Measurements from ENCODE around the gene C5orf22.
"Not testable (repeated sequence)": the region's sequence is repeated elsewhere in the genome, so short reads cannot be mapped to it uniquely, and the experiment has no call there.

Gene C5orf22

DNA sequence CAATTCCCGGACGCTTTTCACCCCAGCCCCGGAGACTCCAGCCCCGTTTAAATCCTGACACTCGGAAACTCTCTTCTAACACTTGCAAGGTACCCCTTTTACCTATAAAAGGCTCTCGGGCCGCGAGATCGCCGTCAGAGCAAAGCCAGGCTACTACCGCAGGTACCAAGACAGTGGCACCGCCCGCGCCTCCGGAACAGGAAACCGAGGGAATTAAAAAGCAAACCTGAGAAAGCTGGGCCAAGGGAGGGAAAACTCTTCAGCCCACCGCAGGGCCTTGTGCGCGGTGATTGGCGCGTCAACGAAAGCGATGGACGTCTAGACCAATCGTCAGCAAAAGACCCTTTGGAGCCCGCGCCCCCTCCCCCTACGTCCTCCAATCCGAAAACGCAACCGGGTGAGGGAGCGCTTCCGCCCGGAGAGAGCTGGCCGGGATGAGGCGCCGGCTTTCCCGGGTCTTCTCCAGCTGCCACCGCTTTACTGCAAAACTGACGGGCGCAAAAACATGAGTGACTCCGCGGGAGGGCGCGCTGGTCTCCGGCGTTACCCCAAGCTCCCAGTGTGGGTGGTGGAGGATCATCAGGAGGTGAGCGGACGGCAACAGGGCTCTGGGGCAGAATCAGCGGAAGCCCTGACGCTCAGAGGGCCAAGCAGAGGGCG, at the start of gene C5orf22, which contains the start of gene DROSHA:
Gene C5orf22 (plus strand): TSS at position 414 of the 660 bp plus-strand sequence. CDS start 92 bp downstream, at position 506.
Gene DROSHA (minus strand): TSS at position 206 of the 660 bp plus-strand sequence. CDS start 3,034 bp downstream, outside the sequence.
- peak; percentile 94 for DNase-seq

DNA sequence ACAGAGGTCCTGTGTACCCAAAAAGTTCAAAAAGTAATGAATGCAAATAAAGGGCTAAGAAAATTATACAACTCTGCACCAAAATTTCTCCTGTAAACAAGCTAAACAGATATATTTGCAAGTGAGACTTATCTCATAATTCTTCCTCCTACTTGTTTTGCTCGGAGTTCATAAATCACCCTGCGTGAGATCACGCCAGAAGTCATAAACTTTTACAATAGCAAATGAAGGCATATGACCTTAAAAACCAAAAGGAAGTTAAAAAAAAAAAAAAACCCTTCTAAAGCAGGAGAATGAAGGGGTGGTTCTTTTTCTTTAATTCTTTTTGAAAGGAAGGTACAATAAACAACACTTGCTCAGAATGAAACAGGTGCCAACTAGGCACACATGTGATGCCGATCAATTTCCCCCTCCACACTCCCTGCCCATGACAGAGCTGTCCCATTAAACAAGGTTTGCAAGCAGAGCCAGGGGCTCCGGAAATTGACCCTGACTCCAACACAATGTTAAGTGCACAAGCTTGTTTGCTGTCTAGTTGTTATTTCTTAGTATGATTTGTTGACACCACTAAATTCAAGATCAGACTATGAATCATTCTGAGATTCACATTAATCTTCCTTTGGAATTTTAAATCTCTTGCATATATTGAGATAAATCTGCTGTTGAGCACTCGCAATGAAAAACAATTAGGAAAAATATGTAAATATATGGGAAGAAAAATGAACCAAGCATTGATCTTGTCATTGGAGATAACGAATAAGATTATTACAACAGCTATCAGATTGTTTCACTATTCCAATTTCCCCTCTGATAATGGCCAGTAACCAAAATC, 46.5 kb upstream of the C5orf22 start:
- DNase-seq: no peak

DNA sequence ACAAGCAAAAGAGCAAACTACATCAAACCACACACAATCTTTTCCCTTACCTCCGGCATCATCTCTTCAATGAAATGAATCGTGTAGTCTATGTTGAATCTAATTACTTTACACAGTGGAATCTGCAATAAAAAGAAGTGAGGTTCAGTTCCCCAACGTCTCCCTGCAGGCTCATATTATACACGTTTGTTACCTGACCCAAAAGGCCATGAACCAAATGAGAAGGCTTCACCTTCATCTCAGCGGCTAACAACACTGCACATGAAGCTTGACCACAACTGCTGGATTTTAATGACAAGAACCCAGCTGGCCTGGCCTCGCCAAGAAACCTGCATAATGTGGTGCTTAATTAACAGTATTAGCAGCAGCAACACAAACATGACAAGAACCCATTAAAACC, 45.7 kb upstream of the C5orf22 start:
- DNase-seq: no peak

DNA sequence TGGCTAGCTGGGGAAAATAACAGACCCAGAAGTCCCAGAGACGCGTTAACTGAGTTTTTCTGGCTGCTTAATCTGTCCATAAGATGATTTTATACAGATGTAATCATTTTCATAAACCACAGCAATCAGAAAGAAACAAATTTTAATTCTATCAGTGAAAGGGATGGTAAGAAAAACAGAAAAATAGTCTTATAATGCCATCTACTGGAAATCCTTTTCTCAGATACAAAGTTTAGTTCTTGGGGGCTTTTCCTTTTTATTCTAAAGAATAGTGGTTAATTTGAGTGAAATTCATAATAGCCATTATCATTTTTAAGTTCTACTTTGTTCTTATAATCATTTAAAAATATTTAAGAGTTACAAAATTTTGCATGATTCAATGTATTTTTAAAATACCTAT, 44.6 kb upstream of the C5orf22 start:
- DNase-seq: no peak

DNA sequence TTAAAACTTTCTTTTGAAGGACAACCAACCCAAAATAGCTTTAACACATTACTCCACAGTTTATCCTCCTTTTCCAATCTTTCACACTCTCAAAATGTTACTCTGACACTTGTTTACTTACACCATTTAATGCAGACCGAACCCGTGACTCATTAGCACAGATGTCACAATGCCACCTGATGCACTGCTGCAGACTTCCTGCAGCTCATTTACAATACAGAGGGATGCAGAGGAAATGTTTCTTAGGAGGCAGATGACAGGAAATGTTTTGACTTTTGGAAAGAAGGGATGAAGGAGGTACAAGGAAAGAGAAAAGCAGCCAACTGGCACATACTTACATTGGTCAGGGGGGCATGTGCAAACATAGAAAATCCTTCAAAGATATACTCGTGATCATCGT, 39.2 kb upstream of the C5orf22 start:
- no peak for DNase-seq

DNA sequence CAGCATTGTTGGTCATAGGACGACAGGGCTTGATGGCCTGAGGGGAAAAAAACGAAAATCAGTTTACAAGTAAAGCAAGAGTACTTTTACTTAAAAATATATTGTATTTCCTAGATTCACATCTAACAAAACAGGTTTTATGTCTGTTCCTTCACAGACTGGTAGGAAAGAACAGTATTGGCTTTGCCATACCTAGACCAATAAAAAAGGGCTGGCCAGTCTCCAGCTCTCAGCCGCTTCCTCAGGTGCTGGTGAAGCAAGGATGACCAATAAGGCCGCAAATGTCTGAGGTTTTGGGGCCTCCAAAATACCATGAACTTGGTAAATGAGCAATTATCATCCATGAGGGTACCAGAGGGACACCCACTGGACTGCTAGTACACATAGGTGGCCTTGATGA, 36.8 kb upstream of the C5orf22 start:
- no peak for DNase-seq

DNA sequence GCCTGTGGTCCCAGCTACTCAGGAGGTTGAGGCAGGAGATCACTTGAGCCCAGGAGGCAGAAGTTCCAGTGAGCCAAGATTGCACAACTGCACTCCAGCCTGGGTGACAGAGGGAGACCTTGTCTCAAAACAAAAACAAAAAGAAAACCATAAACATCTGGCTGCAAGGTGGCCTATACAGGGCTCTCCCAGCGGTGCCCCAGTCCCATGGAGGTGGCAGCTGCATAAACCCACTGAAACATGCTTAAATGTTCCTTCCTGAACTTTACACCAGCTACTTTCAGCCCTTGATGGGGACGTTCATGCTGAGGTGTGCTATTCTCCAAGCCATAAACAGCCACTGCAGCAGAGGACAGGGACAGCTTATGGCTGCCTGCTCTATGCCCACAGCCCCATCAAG, 35.8 kb upstream of the C5orf22 start:
- no peak for DNase-seq

DNA sequence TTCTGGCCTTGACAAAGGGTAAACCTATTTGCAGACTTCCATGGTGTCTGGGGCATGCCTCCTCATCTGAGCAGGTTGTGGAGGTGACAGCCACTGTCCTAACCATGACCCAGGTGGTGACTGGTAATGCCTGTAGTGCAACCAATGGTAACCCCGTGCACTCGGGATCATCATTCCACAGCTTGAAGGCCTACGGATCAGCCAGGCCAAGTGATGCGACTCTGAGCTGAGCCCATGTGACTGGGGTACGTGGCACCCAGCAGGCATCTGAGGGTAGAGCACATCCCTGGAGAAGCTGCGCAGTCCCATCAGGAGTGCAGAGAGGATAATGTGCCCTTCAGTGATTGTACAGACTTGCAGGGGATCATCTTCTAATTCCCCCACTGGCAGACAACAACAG, 35.2 kb upstream of the C5orf22 start:
- no peak for DNase-seq

DNA sequence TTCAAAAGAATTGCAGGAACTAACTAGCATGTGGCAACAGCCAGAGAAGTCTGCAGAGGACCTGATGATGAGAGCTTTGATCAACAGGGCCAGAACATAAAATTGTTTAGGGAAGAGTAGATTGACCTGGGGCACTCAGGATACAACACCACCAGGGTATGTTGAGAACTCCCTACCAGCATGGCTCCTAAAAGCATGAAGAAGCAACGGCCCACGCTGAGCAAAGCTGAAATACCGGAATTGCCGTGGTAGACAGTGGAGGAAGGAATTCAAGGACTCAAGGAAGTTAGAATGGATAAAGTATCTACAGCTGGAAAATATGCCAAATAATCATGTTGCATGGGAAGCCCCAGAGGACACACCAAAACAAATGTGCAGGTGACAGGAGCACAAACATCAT, 31.8 kb upstream of the C5orf22 start:
- DNase-seq: no peak

DNA sequence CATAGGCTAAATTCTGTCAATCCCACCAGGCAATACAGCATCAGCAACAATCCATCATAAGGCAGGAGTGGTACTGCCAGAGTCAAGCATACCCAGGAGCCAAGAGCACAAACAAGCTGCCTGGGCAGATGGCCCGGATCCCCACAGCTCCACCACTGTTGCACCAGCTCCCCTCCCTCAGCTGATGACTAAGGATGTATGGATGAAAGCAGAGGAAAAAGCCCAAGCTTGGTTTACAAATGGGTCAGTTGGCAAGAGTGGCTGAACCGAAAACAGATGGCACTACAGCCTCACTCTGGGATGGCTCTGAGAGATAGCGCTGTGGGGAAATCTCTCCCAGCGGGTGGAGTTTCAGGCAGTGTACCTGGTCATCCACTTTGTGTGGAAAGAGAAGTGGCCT, 29.6 kb upstream of the C5orf22 start:
- no peak for DNase-seq

DNA sequence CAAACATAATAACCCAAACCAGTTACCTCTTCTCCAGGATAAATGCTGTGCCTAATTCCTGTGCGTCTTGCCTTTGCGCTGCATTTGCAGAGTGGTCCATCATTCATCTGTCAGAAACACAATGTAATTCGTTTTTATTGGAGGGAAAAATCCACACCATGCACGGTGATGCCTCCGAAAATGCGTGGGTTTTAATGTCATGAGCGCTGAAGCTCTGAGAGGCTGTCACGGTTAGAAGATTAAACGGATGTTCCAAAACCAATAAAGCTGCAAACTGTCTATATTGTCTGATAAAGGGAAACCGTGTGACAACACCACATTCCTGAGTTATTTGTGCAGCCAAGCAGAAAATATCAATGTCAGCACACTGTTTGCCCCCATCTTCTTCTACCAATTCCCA, 27.6 kb upstream of the C5orf22 start:
- DNase-seq: no peak

DNA sequence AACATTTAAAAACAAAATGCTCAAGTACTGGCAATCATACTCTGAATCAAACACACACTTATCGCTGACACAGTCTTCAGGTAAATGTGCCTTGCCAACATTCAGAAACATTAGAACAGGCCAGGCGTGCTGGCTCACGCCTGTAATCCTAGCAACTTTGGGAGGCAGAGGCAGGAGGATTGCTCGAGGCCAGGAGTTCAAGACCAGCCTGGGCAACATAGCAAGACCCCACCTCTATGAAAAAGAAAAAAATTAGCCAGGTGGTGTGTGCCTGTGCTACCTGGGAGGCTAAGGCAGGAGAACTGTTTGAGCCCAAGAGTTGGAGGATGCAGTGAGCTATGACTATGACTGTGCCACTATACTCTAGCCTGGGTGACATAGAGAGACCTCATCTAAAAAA, 20.8 kb upstream of the C5orf22 start:
- DNase-seq: no peak

DNA sequence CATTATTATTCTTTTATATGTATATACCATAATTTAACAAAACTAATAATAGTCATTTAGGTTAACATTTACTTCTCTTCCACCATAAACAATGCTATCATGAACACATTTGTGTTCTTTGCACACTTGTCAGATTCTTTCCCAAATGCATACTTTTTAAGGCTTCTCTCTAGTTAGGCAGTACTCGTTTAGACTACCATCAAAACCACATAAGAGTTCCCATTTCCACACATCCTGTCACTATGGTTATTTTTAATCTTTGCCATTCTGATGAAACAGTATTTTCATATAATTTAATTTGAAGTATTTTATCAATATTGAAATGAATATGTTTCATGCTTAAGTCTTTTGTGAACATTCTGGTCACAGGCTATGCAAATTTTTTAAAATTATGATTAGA, 15.3 kb upstream of the C5orf22 start:
- no peak for DNase-seq

DNA sequence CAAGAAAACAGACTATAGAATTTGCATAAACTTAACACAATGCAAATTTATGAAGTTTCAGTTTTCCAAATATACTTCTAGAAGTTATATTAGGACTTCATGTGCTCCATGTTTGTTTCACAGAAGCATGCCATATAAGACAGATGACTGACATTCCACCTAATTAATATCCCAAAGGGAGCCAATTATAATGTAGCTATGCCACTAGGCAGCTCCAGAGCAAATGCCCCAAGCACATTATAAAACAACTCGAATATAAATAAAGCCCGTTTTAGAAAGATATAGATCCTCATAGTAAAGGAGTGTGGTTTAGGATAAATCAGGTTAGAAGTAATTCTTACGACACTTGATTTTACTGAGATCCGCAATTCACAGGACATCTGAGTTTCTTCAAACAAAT, 9.1 kb upstream of the C5orf22 start:
- DNase-seq: no peak

DNA sequence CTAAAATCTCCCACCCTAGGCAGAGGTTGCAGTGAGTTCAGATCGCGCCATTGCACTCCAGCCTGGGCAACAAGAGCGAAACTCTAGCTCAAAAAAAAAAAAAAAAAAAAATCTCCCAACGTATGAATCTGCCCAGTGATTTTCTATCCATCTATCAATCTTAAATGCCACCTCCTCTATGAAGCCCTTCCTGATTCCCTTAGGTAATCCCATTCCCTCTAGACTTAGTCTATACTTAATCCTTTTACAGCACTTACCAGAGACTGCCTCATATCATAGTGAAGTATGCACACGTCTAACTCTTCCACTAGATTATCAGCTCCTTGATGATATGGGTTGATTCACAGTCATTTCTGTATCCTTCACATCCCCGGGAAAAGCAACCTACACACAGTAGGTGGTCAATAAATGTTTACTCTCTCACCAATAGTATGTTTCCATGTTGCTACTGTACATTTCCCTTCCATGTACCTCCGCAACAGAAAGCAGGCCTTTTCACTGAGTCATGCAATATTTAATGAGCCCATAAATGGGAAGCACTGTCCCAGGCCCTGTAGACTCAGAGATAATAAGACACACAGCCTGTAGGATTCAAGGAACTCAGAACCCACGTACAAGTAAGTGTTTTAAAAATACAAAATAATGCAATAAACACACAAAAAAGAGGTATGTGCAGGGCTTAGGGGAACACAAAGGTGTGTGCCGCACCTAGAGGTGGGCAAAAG, 1.4 kb upstream of the C5orf22 start:
- no peak for DNase-seq

DNA sequence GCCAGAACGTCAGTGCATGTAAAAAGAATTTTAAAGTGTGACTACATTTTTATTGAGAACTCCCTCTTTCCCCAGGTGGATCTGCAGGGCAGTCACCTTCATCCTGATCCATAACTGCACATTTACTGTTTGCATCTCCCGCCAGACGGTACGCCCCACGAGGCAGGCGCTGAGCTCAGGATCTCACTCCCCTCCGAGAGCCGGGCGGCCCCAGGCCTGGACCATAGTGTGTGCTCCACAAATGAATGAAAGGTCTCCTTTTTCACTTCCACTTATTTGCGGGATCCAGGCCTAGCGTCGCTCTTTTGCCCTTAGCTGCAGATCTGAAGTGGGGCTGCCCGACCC, 586 bp upstream of the C5orf22 start:
- peak; percentile 10 for DNase-seq

DNA sequence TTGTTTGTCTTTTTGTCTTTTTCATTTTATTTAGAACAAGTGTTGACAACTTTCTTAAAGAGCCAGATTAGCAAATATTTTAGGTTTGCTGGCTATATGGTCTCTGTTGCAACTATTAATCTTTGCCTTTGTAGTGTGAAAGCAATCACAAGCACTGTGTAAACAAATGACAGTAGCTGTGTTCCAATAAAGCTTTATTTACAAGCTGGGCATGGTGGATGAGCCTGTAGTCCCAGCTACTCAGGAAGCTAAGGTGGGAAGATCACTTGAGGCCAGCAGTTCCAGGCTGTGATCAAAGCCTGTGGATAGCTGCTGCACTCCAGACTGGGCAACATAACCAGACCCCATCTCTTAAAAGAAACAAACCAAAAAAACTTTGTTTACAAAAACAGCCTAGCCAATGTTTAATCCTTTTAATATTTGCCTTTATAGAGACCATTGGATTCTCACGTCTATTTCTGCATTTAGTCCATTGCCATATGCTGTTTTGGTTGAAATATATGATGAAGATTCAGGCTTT, 2.5 kb downstream of the C5orf22 start:
- no peak for DNase-seq

DNA sequence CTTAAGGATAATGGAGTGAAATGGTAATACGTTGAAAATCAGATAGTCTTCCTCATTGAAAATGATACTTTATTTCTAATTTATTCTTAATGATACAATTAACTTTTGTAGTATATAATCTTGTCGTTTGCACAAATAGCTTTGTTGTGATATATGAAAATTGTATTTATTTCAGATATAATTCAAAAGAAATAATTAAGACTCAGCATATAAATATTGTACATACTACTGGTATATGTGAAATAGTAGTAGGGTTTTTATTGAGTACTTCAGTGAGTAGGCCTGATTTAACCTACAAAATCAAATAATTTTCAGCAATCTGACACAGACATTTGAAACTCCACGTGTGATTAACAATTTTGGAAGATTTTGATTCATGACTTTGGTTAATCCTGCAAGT, 4.8 kb downstream of the C5orf22 start:
- DNase-seq: no peak

DNA sequence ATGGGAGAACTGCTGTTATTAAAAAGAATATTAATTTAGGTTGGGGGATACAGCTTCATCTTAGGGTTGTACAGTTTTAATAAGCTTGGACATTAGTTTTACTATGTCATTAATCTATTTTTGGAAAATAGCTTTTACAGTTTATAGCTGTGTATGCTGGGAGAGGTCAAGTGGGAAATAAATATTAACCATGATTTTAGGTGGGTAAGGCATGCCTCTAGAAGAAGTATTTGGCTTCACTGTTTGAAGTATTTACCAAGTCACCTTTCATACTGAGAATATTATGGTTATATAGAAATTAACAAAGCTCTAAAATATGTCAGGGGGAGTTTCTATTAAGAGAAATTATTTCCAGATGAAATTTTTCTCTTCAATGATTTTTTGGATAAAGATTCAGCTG, 5.2 kb downstream of the C5orf22 start:
- DNase-seq: no peak

DNA sequence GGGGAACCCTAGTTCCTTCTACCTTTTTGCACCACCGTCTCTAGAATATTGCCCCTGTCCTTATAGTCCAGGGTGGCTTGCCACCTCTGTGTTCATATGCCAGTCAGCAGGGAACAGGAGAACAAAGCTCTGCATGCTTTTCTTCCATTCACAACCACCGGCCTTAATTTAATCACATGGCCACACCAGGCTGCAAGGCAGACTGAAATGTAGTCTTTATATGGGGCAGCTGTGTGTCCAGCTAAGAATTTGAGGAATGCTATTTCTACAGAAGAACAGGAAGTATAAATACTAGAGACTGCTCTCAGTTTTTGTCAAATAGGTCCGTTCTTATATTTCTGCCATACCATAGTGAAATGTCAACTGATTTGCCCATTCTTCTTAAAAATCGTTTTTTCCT, 5.8 kb downstream of the C5orf22 start:
- DNase-seq: no peak

DNA sequence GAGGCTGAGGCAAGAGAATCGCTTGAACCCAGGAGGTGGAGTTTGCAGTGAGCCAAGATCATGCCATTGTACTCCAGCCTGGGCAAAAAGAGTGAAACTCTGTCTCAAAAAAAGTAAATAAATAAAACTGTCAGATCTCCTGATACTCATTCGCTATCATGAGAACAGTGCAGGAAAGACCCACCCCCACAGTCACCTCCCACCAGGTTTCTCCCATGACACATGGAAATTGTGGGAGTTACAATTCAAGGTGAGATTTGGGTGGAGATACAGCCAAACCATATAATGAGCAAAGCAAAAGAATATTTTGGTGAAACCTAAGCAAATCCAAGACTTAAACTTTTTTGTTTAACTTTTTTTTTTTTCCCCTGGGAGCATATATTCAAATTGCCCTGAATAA, 17.0 kb downstream of the C5orf22 start:
- not testable (repeated sequence) for DNase-seq

DNA sequence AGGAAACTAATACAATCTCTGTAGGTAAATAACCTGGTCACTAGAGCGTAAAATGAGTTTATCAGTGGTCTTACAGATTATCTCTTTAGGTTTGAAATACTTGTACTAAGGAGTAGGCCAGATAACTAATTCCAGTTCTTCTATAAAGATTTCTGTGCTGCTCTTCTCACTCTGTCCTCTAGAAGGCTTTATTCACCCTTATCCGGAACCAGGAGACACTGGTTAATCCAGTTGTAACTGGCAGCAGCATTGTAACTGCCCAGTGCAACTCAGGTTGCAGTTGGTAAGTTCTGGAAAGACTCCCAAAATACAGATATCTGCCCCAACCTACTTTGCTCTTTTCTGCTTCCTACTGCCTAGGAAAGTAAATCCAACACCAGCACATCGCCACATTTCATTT, 19.8 kb downstream of the C5orf22 start:
- DNase-seq: no peak

DNA sequence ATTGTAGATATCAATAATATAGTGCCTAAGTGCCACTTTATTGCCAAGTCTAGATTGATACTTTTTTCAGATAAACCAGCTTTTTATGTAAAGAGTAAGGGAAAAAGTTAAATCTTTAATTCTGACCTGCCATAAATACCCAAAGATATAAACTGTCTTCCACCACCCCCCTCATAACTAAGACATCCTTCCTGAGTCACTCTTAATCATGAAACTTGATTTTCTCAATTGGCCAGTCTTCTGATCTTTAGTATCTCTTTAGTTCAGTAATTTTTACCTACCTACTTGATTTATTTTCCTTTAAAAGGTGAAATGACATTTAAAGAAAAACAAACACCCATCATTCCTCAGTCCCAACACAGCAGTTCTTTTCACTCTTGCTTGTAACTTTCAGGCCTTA, 21.8 kb downstream of the C5orf22 start:
- no peak for DNase-seq

DNA sequence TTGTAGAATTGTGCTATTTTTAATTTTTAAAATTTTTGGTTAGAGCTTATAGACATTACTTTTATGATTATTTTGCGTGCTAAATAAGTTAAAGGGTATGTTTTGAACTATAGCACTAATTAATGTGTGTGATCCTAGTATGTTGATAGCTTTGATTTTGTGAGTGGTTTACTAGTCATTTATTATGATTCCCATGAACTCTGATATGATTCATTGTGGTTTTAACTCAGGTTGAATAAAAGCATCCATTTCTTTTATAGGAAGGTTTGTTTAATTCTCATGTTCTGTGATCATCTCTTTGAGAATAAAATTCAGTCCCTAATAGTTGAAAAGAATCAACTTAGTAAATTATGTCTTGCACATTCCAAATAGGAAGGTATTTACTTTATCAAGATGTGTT, 22.5 kb downstream of the C5orf22 start:
- DNase-seq: no peak

All from DMS 273 treated with DMSO at 0.1 percent for 48 hours (cell line).